Umbilical cord (tissue), 2 donors: ENCODE data around the gene REEP3. TPM values are rescaled to one million over a fixed set of nuclear protein-coding genes. Genes with fewer than 3 reads are reported as not detected.

ENCODE experiments used
- DNase-seq: peaks from one replicate; pipeline ENCODE4 v3.0.0-alpha.2; 2015; ENCODE audit warnings: low spot score
- total RNA-seq: library from RNA; depleted of rRNA; stranded (reverse); fragments of >200 nt; gene quantifications from one replicate; pipeline ENCODE4 v1.2.3, GENCODE V29; 2014; ENCODE audit warnings: low replicate concordance; ENCODE audit not compliant: insufficient read depth

REEP3 gene
- total RNA-seq, 1 donor from 2014 or later: 81.9 TPM

DNA sequence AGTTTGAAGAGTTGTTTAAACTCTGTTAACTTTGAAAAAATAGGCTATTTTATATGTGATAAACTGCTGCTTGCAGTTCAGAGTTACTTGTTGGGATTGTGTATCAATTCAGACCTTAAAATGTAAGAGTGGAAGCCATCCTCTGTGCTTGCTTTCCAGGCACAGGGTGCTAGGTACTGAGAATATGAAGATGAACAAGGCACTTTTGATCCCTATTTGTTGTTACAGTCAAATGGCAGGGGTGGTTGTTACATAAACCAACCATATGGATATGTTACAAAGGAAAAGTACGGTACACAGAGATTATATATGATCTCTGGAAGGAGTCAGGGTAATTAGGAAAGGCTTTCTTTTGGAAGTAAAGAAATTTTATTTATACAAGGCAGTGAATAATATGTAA, 63.8 kb downstream of the REEP3 start:
- peak; percentile 19 for DNase-seq

DNA sequence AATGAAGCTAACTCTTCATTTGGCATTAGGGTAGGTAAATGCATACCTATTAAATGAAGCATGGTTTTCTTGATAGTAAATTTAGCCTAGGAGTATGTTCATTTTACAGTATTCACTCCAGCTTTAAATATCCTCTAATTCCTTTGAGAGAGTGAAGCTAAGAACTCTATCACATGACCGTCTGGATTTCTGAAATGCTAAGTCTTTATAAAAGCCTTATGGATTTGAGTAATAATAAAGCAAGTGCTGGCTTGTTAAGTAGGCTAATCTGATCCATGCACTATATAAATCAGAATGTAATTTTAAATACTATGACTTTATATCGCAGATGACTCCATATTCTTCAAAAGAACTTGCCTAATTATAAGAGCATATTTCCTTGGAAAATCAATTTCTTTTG, 64.8 kb downstream of the REEP3 start:
- peak; percentile 76 for DNase-seq

DNA sequence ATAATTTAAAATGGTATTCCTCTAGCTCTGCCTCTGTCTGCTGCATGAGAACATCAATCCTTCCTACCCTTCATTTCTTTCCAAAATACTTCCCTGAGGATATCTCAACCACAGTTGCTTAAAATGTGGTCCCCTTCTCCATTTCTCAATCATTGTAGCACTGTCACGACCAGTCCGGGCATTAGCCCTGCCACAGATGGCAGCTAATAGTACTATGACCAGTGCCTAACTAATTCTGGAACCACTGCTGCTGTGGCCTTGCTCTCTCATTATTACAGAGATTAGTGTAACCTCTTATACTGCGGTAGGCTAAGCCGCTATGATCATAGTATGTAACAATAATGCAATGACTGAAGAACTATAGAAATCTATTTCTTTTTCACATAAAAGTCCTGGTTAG, 66.0 kb downstream of the REEP3 start:
- DNase-seq: no peak

DNA sequence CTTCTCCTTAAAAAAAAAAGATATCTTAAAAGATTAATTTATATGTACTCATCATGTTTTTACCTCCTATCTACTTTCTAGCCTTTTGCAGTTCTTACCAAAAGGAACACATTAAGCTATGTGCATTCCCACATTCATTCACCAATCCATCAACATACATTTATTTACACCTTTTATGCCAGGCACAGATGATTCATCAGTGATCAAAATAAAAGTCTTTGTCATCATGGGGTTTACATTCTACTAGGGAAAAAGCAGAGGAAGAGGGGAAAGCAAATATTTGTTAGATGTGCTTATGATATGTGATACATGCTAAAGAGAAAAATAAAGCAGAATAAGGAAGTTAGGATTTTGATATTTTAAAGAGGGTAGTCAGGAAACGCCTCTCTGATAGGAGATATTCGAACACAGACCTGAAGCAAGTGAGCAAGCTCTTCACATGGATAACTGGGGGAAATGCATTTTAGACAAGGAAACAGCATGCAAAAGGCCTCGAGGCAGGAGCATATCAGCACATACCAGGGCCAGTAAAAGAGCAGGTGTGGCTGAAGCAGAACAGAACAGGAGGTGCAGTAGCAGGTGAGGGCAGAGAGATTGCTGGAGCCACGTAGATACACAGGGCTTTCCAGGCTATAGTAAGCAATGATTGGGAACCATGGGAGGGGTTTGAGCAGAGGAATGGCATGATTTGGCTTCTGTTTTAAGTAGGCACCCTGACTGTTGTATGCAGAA, 67.4 kb downstream of the REEP3 start:
- no peak for DNase-seq

DNA sequence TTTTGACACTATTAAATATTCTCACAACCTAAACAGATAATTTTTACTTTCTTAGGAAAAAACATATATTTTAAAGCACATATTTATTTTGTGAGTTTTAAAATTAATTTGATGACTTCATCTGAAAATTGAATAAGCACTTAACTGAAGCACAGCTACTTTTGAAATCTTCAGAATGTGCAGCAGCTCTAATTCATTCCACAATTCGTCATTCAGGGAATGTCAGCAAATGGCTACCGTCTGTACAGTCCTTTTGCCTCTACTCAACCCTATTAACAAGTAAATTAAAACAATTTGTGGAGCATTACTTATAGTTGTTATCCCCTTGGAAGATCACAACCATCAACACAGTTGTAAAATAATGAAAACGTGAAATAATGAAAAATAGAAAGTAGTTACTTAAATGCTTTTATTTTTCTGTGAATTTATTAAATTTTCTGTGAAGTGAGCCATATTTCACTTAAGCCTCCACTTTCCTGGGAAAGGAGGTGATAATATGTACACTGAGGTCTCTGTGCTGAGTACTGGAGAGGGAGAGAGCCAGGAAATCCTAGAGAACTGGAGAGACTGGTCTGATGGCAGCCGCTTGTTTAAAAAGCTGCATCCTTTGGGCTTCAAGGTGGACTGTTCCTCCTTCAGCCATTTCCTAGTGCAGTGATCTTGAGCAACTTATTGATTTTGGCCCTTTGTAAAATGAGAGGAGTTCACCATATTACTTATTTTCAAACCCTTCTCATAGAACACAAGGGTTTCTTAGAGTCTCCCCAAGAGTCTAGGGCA, 70.6 kb downstream of the REEP3 start:
- DNase-seq: no peak

DNA sequence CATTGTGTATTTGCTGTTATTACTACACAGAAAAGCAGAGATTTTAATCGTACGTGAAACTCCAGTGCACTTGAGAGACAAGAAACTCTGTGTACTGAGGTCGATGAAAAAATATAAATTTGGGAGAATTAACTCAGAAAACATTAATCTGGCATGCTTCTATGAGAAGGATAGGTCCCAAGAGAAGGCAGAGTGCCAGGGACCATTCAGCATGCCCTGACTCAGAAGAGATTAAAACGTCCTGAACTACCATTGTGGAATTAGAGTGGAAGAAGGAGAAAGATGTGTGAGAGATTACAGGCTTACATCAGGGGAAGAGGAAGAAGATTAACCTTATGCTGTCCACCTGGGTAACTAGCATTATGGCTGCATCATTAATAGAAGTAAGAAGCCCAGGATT, 72.4 kb downstream of the REEP3 start:
- DNase-seq: no peak

DNA sequence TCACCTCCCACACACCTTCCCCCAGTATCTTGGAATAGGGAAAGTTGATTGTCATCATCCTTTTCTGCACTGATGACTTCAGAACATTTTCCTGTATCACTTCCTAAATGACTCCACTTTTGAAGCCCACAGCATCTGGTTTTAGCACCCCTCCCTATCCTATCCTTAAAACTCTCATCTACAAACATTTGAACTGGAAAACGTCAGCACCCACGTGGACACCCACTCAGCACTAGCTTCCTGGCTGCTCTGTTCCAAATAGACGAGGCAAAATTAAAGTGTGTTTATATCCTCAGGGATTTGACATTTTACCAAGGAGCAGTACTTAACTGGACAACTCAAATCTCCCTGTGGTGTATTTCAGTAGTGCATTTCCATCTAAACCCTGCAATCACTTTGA, 73.9 kb downstream of the REEP3 start:
- DNase-seq: no peak

DNA sequence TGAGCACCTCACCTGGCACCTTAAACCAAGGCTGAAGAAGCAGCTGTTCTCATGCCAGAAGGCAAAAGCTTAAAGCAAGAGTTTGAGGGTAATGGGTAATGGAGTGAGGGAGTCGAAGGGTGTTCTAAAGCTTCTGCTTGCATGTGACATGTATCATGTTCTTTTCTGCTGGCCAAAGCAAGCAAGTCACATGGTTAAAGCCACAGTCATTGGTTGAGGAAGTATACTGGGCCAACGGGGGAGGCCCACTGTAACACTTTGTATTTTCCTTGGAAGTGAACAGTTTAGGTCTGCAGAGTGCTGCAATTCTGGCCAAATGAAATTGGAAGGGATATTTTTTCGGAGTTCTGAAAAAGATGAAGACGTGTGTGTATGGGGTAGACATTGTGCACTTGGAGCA, 75.7 kb downstream of the REEP3 start:
- no peak for DNase-seq

DNA sequence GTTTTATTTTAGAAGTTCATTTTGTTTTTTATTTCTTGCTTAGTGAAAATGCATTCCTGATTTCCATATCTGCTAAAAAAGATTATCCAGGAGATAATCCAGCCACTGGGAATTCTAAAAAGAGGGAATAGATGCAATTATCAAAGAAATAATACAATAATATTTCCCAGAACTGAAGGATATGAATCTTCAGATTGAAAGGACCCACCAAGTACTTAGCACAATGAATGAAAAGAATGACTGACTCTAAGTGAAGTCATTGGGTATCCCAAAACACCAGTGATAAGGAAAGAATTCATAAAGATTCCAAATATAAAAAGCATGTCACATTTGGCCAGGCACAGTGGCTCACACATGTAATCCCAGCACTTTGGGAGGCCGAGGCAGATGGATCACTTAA, 79.3 kb downstream of the REEP3 start:
- DNase-seq: no peak

DNA sequence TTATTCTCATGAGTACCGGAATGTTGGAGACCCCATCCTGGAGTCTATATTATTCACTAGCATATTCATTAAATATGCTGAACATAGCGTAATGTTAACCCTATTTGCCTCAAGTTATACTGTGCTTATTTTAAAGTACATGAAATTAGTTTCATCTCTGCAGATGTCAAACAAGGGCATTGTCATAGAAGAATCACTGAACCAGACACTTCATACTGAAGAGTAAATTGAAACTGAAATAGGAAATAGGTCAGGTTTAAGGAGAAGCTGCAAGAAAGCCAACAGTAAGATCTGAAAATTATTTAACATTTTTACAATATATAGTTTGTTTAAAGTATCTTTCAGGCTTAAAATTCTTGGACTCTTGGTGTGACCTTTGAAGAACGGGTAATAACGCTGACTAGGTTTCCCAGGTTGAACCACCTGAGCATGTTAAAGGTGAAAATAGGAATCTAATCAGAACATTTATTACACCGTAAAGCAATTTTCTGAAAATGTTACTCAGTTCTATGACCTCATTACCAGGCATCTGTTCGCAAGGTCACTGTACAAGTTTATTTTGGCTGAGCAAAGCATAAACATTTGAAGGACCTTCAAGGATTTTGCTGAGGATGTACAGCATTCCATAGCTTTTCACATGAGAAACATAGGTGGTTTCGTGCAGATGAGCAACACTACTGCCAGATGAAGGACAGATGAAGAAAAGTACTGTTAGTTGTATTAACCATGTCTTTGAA, 82.7 kb downstream of the REEP3 start:
- no peak for DNase-seq

DNA sequence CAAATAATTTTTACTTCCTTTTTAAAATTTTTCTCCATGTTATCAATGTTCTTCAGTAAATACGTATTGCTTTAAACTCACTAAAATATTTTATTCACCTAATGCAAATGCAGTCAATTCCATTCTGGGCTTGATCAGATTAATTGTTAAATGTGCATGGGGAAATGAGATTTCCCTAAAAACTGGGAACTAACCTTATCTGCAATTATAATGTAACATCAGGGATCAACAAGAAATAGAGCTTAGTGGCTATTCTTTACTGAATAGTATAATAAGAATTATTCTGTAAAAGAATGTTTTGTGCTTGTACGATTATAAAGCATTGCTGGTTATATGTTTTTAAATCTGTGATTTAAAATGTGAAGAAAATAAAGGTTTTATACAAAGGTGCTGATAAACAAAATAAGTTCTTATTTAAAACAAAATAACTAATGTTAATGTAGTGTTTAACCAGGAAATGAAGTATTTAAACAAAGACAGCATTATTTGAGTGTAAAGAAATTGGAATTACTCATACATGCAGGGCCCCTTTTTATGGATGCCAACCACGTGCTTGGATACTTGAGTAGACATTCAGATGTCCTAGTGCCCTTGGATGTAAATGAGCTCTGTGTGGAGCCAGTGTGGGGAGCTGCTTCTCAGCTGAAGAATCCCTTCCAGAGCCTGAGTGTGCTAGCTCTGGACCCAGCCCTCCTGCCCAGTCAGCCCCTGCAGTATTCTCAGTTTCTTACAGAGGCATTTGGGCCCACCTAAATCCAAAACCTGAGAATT, 84.2 kb downstream of the REEP3 start:
- no peak for DNase-seq

DNA sequence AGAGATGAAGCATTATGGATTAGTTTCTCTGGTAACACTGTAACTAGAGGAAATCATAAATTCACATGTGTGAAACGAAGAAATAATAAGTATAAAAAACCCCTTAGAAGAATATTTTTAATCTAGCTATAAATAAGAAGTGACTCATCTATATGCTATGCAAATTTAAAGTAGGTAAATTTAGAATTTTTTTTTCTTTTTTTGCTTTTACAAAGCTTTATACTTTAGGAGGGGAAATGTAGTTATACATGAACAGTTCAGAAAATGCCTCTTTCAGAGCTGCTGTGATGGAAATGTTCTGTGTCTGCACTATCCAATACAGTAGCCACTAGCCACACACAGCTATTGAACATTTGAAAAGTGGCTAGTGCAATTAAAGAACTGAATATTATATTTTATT, 87.3 kb downstream of the REEP3 start:
- no peak for DNase-seq

DNA sequence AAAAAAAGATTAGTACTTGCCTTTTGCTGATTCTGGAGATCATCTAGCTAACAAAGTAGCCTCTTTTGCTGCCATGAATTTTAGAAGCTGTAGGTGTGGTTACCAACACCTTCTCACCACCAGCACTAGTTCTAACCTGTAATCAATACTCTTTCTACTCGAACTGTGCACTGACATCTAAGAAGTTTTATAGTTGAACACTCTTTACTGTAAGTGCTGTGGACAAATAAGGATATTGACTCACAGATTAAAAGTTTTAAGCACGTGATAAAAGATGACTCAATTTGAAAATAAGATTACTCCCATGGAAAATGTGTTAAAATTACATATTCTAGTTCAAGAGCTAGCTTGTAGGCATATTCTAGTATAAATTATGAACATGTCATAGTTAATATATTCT, 89.9 kb downstream of the REEP3 start:
- DNase-seq: no peak

DNA sequence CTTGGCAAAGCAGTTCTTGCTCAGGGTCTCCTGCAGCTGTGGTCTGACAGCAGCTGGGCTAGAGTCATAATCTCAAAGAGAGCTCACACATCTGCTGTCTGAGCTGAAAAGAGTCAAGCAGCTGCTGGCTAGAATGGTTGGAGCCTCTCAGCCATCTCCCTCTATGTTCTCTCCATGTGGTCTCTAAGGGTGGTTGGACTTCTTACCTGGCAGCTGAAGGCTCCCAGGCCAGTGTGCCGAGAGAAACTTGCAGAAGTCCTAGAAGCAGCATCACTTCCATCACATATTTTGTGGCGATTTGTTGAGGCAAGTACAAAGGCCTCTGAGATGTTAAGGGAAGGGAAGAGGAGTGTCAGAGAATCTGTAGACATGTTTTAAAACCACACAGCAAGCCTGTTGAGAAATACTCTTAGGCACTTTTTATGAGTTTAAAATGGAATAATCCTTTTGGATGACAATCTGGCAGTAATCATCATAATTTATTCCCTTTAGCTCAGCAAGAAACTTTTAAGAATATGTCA, 93.2 kb downstream of the REEP3 start:
- no peak for DNase-seq

DNA sequence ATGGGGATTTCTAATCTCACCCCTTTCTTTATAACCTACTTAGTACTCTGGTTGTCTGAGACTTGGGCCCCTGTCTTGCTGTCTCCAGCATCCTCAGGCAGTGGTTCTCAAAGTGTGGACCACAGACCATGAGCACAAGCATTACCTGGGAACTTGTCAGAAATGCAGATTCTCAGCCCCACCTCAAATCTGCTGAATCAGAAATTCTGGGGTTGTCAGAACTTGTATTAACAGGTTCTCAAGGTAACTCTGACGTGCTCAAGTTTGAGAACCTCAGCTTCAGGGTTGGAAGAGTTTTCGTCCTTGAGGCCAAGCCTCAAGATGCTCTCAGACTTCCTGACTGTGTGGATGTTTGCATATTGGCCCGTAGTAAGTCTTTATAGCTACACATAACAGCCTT, 97.4 kb downstream of the REEP3 start:
- no peak for DNase-seq

DNA sequence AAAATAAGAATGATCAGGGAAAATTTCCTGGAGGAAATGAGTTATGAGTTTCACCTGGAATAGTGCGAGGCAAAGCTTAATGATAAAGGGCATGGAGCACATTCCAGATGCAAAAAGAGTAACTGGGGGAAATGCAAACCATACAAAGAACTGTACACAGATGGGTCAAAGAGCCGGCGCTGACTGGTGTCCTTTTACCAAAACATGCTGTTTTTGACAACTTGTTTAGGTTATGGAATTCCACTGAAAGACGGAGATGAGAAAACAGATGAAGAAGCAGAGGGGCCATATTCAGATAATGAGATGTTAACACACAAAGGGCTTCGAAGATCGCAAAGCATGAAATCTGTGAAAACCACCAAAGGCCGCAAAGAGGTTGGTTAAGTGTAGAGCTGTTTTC, 98.2 kb downstream of the REEP3 start:
- DNase-seq: no peak

DNA sequence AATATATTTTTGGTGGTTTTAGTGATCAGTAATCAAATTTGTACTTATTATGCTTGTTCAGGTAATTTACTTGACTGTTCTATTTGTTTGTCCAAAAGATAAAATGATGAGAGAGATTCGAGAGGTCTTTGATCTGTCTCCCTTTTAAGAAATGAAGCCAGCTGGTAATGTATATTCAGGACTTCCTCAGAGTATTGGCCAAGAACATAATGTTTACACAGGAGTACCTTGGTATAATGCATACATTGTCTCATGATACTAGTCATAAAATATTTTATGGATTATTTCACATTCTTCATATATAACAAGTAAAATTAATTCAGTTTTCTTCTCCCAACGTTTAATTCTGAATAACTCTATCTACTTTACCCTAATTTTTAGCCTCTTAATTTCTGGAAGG, 100.9 kb downstream of the REEP3 start:
- DNase-seq: no peak

DNA sequence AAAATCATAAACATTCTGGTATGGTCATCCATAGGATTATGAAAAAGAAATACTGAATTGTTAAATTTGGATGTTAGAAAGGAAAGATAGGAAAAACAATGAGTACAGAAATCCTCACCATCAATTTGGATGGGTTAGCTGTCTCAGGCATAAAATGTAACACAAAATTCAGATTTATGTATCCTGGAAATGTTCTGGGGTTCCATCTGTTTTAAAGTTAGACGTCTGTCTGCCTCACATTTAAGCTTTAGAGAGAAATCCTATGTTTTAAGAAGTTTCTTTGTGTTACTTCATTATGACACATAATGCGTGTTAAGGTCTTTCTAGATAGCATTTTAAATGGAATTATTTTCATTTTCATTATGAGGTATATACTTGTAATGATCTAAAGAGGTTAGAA, 103.5 kb downstream of the REEP3 start:
- no peak for DNase-seq

DNA sequence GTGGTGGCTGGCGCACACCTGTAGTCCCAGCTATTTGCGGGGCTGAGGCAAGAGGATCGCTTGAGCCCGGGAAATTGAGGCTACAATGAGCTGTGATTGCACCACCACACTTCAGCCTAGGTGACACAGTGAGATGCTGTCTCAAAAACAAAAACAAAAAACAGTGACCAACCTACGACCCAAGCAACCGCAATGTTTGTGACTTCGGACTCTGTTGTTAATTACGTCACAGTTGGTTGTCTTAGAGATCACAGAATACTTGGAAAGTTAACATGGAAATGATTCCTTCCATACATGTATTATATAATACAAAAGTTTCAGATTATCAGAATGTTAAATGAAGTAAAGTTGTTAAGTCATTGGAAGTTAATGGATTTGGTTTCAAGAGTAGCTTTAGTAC, 106.2 kb downstream of the REEP3 start:
- DNase-seq: no peak

DNA sequence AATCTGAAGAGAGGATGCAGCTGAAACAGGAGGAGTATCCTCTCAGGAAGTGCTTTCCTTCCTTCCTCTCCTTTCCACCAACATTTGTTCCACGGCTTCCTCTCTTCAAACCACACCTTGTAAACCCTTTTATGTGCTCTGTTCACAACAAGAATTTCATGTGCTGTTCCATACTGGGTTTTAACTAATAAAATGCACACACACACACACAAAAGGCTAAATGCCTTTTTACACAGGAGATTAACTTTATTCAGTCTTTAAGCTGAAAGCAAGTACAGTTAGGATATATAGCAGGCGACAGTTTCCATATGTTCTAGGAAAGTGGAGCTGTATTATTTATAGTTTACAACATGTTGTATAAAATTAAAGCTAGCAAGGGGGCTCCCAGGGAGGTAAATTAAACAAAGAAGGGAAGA, 106.7 kb downstream of the REEP3 start:
- peak; percentile 16 for DNase-seq

DNA sequence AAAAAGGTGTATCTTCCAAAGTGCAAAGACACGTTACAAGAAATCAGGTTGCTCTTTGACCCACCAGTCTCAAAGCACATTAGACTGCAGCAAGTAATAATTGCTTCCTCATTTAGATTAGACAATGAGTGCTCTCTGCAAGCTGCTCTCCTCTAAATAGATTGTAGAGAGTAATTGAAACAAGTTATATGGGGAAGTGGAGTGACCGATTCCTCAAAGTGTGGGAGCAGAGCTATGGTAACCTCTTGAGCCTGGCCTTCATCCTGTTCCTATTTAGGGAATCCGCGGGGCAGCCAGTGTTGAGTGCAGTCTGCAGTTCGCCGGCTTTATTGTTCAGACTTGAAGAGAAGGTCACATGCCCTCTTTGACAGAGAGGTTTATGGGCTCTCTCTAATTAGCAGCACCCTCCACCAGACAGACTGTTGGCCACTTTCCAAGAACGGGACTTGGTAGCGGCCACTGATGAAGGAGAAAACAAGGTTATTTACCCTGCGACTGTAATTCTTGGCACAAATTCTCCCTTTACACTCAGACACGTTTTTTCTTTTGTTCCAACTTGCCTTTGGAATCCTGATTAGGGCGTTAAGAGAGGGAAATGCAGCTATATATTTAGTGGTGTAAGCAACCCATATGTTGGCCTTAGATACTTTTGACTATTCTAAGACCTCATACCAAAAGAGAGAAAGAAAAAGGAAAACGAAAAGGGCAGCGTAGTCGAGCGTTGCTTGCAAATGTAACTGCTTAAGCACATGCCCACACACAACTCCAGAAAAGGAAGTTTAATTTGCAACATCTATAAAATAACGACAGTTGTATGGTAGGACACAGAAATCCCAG, 107.5 kb downstream of the REEP3 start:
- DNase-seq: peak; percentile 84
